GM12892 (cell line): ENCODE measurements around the gene PARVB.

ENCODE experiments used
- DNase-seq: peaks from one replicate; pipeline ENCODE4 v3.0.0; 2011; ENCODE audit not compliant: insufficient read length
- FAIRE-seq: peaks from 2 replicates; lab custom pipeline; 2011; peaks lifted over from hg19 to GRCh38; lab: Jason Lieb, UNC
- POLR2A ChIP-seq: IDR thresholded peaks from 2 replicates; pipeline ENCODE4 v1.6.1; 2011; ENCODE audit warnings: low read depth, low read length, control low read depth
- POLR2AphosphoS5 ChIP-seq: IDR thresholded peaks from 2 replicates; pipeline ENCODE4 v1.6.1; 2011; ENCODE audit warnings: low read depth, low read length, control low read depth
- TAF1 ChIP-seq: IDR thresholded peaks from 2 replicates; pipeline ENCODE4 v1.6.1; 2011; ENCODE audit warnings: low read depth, mild to moderate bottlenecking, control low read depth, low read length, borderline replicate concordance

Gene PARVB

DNA sequence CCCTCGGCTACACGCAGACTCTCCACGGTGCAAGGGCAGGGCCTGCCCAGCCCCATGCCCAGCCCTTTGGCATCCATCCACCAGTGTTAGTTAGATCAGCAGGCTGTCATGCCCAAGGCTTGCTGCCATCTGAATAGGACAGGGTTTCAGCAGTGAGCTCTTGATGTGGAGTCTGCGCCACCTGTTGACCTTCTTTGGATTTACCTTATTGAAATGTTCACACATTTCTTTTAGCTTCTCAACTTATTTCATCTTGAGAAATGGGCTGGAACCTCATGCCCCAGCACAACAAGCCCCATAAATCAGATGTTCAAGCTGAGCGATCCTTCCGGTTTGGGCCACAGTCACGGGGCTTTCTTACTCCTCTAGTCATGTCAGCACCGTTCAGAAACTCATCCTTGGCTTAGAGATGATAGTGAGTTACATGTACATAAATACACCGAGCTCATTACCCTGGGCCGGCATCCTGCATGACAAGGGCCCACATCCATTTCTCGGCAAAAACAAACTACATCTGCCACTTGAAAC is 61.7 kb downstream of the PARVB start:
- DNase-seq (peak; percentile 48), FAIRE-seq (peak; percentile 77)
- TF ChIP-seq POLR2AphosphoS5: no peak
- no peak for TF ChIP-seq TAF1
- no peak for TF ChIP-seq POLR2A

- FAIRE-seq (no peak), DNase-seq (no peak)
- no peak for TF ChIP-seq POLR2A
- no peak for TF ChIP-seq TAF1
- TF ChIP-seq POLR2AphosphoS5: no peak
These were observed 62.4 kb downstream of the PARVB start for GRCh38 chr22:44086271-44087088.

- FAIRE-seq (no peak), DNase-seq (no peak)
- no peak for TF ChIP-seq TAF1
- TF ChIP-seq POLR2A: no peak
- no peak for TF ChIP-seq POLR2AphosphoS5
These were observed 63.0 kb downstream of the PARVB start for GRCh38 chr22:44087089-44087430.

DNA sequence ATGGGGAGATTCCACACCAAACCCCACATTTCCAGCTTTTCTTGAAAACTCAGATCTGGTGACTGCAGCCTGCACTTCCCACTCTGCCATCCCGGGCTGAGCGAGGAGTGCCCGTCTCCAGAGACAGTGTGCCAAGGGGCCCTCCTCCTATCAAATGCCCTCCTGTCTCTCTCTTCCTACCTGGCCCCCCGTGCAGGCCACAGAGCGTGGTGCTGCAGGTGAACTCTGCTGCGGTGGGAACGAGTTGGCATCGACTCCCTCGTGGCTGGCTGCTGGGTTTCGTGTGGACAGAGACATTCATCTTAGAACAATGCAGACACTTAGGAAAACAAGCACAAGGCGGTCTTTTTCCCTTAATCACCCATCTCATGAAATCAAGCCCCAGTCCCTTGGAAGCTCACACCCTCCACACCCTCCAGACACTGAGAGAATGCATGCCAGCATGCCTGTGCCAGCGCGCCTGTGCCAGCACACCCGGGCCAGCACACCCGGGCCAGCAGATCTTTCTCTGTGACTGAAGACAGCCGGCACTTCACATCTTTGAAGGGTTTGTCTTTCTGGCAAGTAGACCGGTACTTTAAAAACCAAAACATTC is 65.0 kb downstream of the PARVB start:
- no peak for TF ChIP-seq TAF1
- DNase-seq: no peak
- no peak for FAIRE-seq

- TF ChIP-seq POLR2A (no peak), POLR2AphosphoS5 (no peak), TAF1 (no peak)
- DNase-seq (no peak), FAIRE-seq (no peak)
These were observed 65.8 kb downstream of the PARVB start for GRCh38 chr22:44089717-44090570.

GRCh38 chr22:44090571-44090905 is 66.4 kb downstream of the PARVB start:
- no peak for DNase-seq
- FAIRE-seq: no peak
- TF ChIP-seq POLR2AphosphoS5 (no peak), TAF1 (no peak), POLR2A (no peak)

GRCh38 chr22:44091021-44091721 is 67.1 kb downstream of the PARVB start:
- TF ChIP-seq POLR2A (no peak), TAF1 (no peak), POLR2AphosphoS5 (no peak)
- FAIRE-seq (no peak), DNase-seq (no peak)

GRCh38 chr22:44091751-44092150 is 67.6 kb downstream of the PARVB start:
- TF ChIP-seq POLR2AphosphoS5: no peak
- TF ChIP-seq POLR2A: no peak
- no peak for TF ChIP-seq TAF1
- no peak for DNase-seq
- no peak for FAIRE-seq

GRCh38 chr22:44092636-44093220 is 68.6 kb downstream of the PARVB start:
- no peak for FAIRE-seq
- TF ChIP-seq TAF1 (no peak), POLR2AphosphoS5 (no peak), POLR2A (no peak)
- DNase-seq: no peak

- TF ChIP-seq POLR2A: no peak
- no peak for TF ChIP-seq POLR2AphosphoS5
- no peak for TF ChIP-seq TAF1
- no peak for DNase-seq
- no peak for FAIRE-seq
These were observed 69.7 kb downstream of the PARVB start for GRCh38 chr22:44093791-44094190.
